Measurements from ENCODE around the gene SELENBP1. TPM values are rescaled to one million over a fixed set of nuclear protein-coding genes. Genes with fewer than 3 reads are reported as not detected.
"Not testable (repeated sequence)": the region's sequence is repeated elsewhere in the genome, so short reads cannot be mapped to it uniquely, and the experiment has no call there.

SELENBP1 gene
- polyA plus RNA-seq (ENCODE audit: insufficient read length in 4 of 4): 10 to 100 TPM; 52.1 to 60.5 (median 52.9) TPM

GRCh38 chr1:151372058-151372934 is at the start of gene SELENBP1:
SELENBP1 (minus strand) TSS chr1:151372705; CDS start chr1:151372641, 64 bp downstream.
- DNase-seq (ENCODE audit: low read depth in 4 of 4, low spot score in 2 of 4): peak; percentile 61 to 75 (median 68)

DNA sequence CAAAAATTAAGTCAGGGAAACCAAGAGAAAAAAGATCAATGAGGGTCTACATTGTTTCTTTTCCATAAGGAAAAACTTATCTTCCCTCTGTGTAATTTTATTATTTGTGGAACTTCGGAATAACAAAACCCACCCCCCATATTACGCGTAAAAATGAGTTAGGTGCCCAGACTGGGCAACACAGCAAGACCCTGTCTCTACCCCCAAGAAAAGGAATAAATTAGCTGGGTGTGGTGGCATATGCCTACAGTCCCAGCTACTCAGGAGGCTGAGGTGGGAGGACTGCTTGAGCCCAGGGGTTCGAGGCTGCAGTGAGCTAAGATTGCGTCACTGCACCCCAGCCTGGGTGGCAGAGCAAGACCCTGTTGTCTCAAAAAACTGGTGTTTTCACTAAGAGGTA is 47.3 kb upstream of the SELENBP1 start:
- no peak for DNase-seq (ENCODE audit: low read depth in 4 of 4, low spot score in 2 of 4)

GRCh38 chr1:151418081-151418480 is 45.6 kb upstream of the SELENBP1 start:
- DNase-seq (ENCODE audit: low read depth in 4 of 4, low spot score in 2 of 4): no peak

DNA sequence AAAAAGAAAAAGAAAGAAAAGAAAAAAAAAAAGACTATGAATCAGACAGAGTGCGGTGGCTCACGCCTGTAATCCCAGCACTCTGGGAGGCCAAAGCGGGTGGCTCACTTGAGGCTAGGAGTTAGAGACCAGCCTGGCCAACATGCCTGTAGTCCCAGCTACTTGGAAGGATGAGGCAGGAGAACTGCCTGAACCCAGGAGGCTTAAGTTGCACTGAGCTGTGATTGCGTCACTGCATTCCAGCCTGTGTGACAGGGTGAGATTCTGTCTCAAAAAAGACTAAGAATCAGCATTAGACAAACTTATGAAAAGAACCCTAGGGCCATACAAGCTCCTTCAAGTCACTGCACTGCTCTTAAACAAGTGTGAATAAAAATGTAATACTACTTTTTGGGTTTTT is 43.7 kb upstream of the SELENBP1 start:
- no peak for DNase-seq (ENCODE audit: low read depth in 4 of 4, low spot score in 2 of 4)

- DNase-seq (ENCODE audit: low read depth in 4 of 4, low spot score in 2 of 4): no peak
These were observed 39.4 kb upstream of the SELENBP1 start for GRCh38 chr1:151411884-151412283.

GRCh38 chr1:151408891-151409290 is 36.4 kb upstream of the SELENBP1 start:
- no peak for DNase-seq (ENCODE audit: low read depth in 4 of 4, low spot score in 2 of 4)

DNA sequence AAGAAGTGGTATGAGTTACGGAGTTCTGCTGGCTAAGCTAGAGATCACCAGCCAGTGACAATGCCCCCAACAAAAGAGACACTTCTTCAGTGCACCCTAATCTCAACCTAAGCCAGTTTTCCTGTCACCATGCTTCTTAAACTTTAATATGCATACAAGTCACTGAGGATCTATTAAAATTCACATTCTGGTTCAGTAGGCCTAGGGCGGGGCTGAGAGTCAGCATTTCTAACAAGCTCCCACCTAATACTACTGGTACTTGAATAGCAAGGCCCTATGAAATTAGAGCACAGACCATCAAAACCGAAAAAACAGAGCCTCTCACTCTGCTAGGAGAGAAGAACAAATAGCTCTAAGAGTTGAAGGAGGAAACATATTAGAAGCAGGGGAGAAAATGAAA is 34.8 kb upstream of the SELENBP1 start:
- no peak for DNase-seq (ENCODE audit: low read depth in 4 of 4, low spot score in 2 of 4)

- DNase-seq (ENCODE audit: low read depth in 4 of 4, low spot score in 2 of 4): no peak
These were observed 33.7 kb upstream of the SELENBP1 start for GRCh38 chr1:151406176-151406575.

DNA sequence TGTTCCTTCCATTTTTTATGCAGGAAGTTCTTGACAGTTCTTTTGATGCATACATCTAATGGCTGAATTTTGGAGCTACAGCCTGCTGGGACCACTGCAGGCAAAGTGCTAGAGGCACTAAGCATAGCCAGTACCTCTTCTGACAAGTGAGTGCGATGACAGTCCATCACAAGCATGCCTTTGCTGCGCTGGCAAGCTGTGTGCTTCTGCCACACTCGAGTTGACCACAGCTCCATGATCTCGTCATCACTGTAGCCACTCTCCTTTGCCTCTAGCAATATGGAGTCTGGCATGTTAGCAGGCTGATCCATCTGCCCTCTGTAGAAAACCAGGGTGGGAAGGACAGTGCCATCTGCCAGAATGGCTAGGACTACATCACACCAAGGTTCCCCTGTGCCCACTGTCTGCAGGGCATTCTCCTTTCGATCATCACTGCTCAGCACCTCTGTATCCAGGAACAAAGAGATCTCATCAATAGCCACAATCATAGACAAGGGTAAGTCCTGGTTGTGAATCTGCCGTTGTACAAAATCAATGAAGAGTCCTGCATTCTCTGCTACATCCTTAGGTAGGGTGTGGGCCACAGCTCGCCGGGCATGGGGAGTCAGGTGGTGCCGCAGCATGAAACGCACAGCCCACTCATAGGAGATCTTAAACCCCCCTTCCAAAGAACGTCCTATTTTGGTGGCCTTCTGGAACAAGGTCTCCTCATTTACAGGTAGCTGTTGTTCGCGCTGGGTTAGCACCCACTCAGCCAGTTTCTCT is 32.9 kb upstream of the SELENBP1 start:
- no peak for DNase-seq (ENCODE audit: low read depth in 4 of 4, low spot score in 2 of 4)

- no peak for DNase-seq (ENCODE audit: low read depth in 4 of 4, low spot score in 2 of 4)
These were observed 31.1 kb upstream of the SELENBP1 start for GRCh38 chr1:151403612-151404011.

DNA sequence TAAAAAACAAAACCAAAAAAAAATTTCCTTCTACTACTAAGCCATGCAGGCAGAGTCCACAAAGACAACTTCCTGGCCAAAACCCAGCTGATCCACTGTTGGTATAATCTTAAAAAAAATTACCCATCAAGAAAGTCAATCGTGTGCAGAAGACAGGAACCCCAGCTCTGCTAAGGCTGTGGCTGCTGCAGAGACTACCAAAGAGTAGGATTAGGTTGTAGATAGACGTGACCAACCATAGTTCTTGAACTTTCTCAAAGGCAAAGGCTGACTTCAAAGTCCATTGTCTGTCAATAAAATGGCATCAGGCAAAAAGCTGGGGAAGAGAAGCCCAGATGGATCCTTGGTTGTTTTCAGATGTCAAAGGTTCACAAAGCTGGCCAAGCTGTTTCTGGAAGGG is 30.3 kb upstream of the SELENBP1 start:
- DNase-seq (ENCODE audit: low read depth in 4 of 4, low spot score in 2 of 4): no peak

- DNase-seq (ENCODE audit: low read depth in 4 of 4, low spot score in 2 of 4): no peak
These were observed 29.4 kb upstream of the SELENBP1 start for GRCh38 chr1:151401860-151402259.

DNA sequence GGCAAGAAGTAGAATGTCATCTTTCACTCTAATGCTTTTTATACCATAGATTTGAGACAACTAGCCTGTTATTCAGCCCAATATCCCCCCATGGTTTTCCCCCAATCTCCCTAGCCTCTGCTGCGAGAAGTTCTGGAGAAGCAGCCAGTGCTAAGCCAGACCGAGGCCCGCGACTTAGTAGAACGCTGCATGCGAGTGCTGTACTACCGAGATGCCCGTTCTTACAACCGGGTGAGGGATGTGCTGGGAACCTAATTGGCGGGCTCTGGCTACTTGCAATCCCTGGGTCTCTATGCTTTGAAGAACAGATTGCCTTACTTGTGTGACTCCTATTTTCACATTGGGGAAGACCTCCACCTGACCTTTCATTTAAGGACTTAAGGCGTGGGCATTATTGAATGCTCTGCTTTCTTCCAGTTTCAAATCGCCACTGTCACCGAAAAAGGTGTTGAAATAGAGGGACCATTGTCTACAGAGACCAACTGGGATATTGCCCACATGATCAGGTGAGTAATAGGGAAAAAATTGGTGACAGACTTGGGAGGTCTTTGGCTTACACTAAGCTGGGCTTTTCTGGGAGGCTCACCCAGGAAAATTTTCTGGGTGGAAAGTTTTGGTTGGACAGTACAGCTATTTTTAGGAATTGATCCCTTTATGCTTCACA is 28.8 kb upstream of the SELENBP1 start:
- DNase-seq (ENCODE audit: low read depth in 4 of 4, low spot score in 2 of 4): no peak

DNA sequence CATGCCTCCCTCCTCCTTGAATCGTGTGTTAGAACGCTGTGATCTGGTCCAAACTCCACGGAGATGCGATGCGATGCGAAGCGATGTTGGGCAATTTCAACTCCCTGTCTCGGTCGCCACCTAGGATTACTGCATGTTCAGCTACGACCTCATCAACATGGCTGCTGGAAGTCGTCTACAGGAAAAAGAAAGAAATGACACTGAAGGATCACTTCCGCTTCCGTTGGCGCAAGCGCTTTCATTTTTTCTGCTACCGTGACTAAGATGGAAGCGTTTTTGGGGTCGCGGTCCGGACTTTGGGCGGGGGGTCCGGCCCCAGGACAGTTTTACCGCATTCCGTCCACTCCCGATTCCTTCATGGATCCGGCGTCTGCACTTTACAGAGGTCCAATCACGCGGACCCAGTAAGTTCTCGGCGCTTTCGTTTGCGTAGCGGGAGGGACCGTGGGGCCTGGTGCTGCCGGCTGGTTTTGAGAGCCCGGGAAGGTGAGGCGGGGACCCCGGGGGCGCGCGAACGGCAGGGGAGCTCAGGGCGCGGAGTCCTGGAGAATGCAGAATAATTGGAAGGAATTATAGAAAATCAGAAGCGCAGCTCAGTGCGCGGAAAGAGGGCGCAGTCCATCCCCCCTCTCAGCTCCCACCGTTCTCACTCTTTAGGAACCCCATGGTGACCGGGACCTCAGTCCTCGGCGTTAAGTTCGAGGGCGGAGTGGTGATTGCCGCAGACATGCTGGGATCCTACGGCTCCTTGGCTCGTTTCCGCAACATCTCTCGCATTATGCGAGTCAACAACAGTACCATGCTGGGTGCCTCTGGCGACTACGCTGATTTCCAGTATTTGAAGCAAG is 27.0 kb upstream of the SELENBP1 start, which contains the start of gene PSMB4:
Gene PSMB4, plus strand, starts transcription at position 250 of the 848 bp plus-strand sequence. Its CDS starts 15 bp downstream, at position 265.
- peak; percentile 84 to 93 (median 92) for DNase-seq (ENCODE audit: low read depth in 4 of 4, low spot score in 2 of 4)

DNA sequence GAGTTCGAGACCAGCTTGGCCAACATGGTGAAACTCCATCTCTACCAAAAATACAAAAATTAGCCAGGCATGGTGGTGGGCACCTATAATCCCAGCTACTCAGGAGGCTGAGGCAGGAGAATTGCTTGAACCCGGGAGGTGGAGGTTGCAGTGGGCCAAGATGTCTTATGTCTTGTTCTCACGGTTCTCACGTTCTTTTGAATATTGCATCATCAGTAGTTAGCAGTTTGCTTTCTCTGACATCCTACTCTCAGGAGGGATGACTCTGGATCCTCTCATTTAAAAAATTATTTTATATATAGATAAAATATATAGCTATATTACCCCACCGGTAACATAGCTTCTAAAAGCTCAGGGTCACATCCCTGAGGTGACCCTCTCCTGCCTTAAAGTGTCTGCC is 23.8 kb upstream of the SELENBP1 start:
- DNase-seq (ENCODE audit: low read depth in 4 of 4, low spot score in 2 of 4): not testable (repeated sequence)

DNA sequence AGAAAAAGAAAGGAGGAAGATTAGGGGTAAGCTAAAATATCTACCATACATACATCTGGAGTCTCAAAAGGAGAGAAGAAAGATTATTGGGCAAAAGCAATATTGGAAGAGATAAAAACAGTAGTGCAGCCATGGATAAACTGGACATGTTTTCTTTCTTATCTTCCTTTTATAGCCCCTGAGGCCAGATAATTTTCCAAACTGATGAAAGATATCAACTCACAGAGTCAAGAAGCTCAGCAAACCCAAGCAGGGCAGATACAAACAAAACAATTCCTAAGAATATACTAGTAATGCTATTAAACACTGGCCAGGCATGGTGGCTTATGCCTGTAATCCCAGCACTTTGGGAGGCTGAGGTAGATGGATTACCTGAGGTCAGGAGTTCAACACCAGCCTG is 21.1 kb upstream of the SELENBP1 start:
- no peak for DNase-seq (ENCODE audit: low read depth in 4 of 4, low spot score in 2 of 4)

- DNase-seq (ENCODE audit: low read depth in 4 of 4, low spot score in 2 of 4): no peak
These were observed 18.6 kb upstream of the SELENBP1 start for GRCh38 chr1:151391079-151391563.

DNA sequence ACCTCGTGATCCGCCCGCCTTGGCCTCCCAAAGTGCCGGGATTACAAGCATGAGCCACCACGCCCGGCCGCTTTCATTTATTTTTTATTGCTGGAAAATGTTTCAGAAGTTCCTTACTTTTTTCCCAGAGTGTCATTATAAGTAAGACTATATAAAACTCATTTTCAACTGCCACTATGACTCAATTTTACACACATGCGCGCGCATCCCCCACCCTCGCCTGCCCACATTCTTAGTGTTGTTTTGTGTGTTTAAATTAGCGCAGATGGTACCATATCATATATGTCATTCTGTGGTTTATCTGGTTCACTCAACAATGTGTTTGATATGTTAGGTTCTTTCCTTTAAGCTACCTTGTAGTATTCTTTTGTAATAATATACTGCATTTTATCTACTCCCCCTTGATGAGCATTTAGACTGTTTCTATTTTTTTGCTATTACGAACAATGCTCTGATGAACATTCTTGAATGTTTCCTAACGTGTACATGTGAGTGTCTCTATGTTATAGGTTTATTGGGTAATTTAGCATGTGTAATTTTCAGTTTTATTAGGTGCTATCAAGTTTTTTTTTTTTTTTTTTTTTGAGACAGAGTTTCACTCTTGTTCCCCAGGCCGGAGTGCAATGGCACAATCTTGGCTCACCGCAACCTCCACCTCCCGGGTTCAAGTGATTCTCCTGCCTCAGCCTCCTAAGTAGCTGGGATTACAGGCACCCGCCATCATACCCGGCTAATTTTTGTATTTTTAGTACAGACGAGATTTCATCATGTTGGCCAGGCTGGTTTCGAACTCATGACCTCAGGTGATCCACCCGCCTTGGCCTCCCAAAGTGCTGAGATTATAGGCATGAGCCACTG is 17.9 kb upstream of the SELENBP1 start:
- not testable (repeated sequence) for DNase-seq (ENCODE audit: low read depth in 4 of 4, low spot score in 2 of 4)

- no peak for DNase-seq (ENCODE audit: low read depth in 4 of 4, low spot score in 2 of 4)
These were observed 13.5 kb upstream of the SELENBP1 start for GRCh38 chr1:151386002-151386401.

Measured in left renal cortex interstitium (tissue), 4 donors.